ENCODE data around the gene TWNK. TPM values are rescaled to one million over a fixed set of nuclear protein-coding genes. Genes with fewer than 3 reads are reported as not detected.

The TWNK gene
- total and polyA plus RNA-seq, 10 of the 15 experiments (the other 5 are each of a cell fraction or from before 2014, with no cell fraction given), result 13.6 to 32.8 (median 18.0) TPM

GRCh38 chr10:100996678-100997359 lies 9.5 kb downstream of the TWNK start (continued):
- TF ChIP-seq CEBPZ (IDR thresholded peaks at IDR 0.05; ENCODE audit: low read depth, low read length) (no peak), IRF5 (IDR thresholded peaks at IDR 0.05; ENCODE audit: borderline replicate concordance) (no peak), CBX3 (IDR thresholded peaks at IDR 0.05; ENCODE audit: borderline replicate concordance, low read depth) (no peak), BMI1 (IDR thresholded peaks at IDR 0.05; ENCODE audit: borderline replicate concordance) (no peak), JUNB (IDR thresholded peaks at IDR 0.05) (no peak), NR2F1 (conservative IDR thresholded peaks at IDR 0.05) (0 out of 2 replicates have a peak, but pooled peaks have one; percentile 11), BHLHE40 (IDR thresholded peaks at IDR 0.05; ENCODE audit: borderline replicate concordance in 1 of 2, low read depth in 2 of 2, low read length in 1 of 2) (peak; percentile 68 to 93; a peak in 3 of 4 replicates), ATF3 (IDR thresholded peaks at IDR 0.05; ENCODE audit: borderline replicate concordance, extremely low read depth, low read depth, low read length) (0 out of 2 replicates have a peak, but pooled peaks have one; percentile 37)
